NCI-H526 (cell line): ENCODE measurements around the gene KAT6B.
"Not testable (repeated sequence)": the region's sequence is repeated elsewhere in the genome, so short reads cannot be mapped to it uniquely, and the experiment has no call there.

Experiments
- DNase-seq, 2 experiments: peaks; one replicate each; lab custom pipeline; 2025; lab: John Stamatoyannopoulos, UW

KAT6B gene

GRCh38 chr10:74826142-74827044 is at the start of gene KAT6B:
Gene KAT6B (plus strand): TSS chr10:74826600. CDS start chr10:74842858, 16,258 bp downstream.
- peak; percentile 98 to 99 for DNase-seq

- no peak for DNase-seq
Observed at GRCh38 chr10:74778436-74779094, 47.8 kb upstream of the KAT6B start.

GRCh38 chr10:74781870-74782269 is 44.5 kb upstream of the KAT6B start:
- DNase-seq: not testable (repeated sequence)

GRCh38 chr10:74784462-74784861 is 41.9 kb upstream of the KAT6B start:
- DNase-seq: no peak

GRCh38 chr10:74786126-74786525 is 40.3 kb upstream of the KAT6B start:
- no peak for DNase-seq

- DNase-seq: no peak
Observed at GRCh38 chr10:74787457-74787856, 38.9 kb upstream of the KAT6B start.

GRCh38 chr10:74791979-74792378 is 34.4 kb upstream of the KAT6B start:
- DNase-seq: not testable (repeated sequence)

GRCh38 chr10:74792726-74793125 is 33.7 kb upstream of the KAT6B start:
- no peak for DNase-seq

- not testable (repeated sequence) for DNase-seq
Observed at GRCh38 chr10:74793240-74793639, 33.2 kb upstream of the KAT6B start.

- DNase-seq: no peak
Observed at GRCh38 chr10:74794531-74794930, 31.9 kb upstream of the KAT6B start.

- DNase-seq: no peak
Observed at GRCh38 chr10:74797550-74797949, 28.9 kb upstream of the KAT6B start.

GRCh38 chr10:74799721-74800221 is 26.6 kb upstream of the KAT6B start:
- no peak for DNase-seq

- DNase-seq: no peak
Observed at GRCh38 chr10:74801447-74801846, 25.0 kb upstream of the KAT6B start.

- no peak for DNase-seq
Observed at GRCh38 chr10:74808501-74808900, 17.9 kb upstream of the KAT6B start.

- DNase-seq: no peak
Observed at GRCh38 chr10:74810087-74810486, 16.3 kb upstream of the KAT6B start.

GRCh38 chr10:74813381-74814259 is 12.8 kb upstream of the KAT6B start:
- no peak for DNase-seq

- DNase-seq: no peak
Observed at GRCh38 chr10:74814797-74815196, 11.6 kb upstream of the KAT6B start.

- DNase-seq: no peak
Observed at GRCh38 chr10:74816824-74817498, 9.4 kb upstream of the KAT6B start.

- DNase-seq: no peak
Observed at GRCh38 chr10:74821501-74821900, 4.9 kb upstream of the KAT6B start.

GRCh38 chr10:74822101-74822500 is 4.3 kb upstream of the KAT6B start:
- DNase-seq: no peak

- no peak for DNase-seq
Observed at GRCh38 chr10:74822521-74823089, 3.8 kb upstream of the KAT6B start.
